ENCODE results near the gene CSPG5.

Gene CSPG5

GRCh38 chr3:47536967-47537366 is 41.7 kb downstream of the CSPG5 start:
- DNase-seq (ENCODE audit: low spot score), result no peak

- peak; percentile 42 for DNase-seq (ENCODE audit: low spot score)
Measured at GRCh38 chr3:47536221-47536891, 42.3 kb downstream of the CSPG5 start.

- DNase-seq (ENCODE audit: low spot score), result no peak
Measured at GRCh38 chr3:47533996-47534454, 44.6 kb downstream of the CSPG5 start.

GRCh38 chr3:47533481-47533880 is 45.2 kb downstream of the CSPG5 start:
- no peak for DNase-seq (ENCODE audit: low spot score)

- no peak for DNase-seq (ENCODE audit: low spot score)
Measured at GRCh38 chr3:47527952-47528725, 50.5 kb downstream of the CSPG5 start.

GRCh38 chr3:47525617-47526016 is 53.0 kb downstream of the CSPG5 start:
- no peak for DNase-seq (ENCODE audit: low spot score)

- DNase-seq (ENCODE audit: low spot score), result no peak
Measured at GRCh38 chr3:47523310-47524073, 55.2 kb downstream of the CSPG5 start.

- peak; percentile 86 for DNase-seq (ENCODE audit: low spot score)
Measured at GRCh38 chr3:47522082-47522987, 56.3 kb downstream of the CSPG5 start.

- DNase-seq (ENCODE audit: low spot score), result no peak
Measured at GRCh38 chr3:47520756-47521155, 57.9 kb downstream of the CSPG5 start.

- no peak for DNase-seq (ENCODE audit: low spot score)
Measured at GRCh38 chr3:47517937-47518336, 60.7 kb downstream of the CSPG5 start.

GRCh38 chr3:47515864-47516319 is 62.8 kb downstream of the CSPG5 start:
- DNase-seq (ENCODE audit: low spot score), result no peak

- no peak for DNase-seq (ENCODE audit: low spot score)
Measured at GRCh38 chr3:47515100-47515499, 63.6 kb downstream of the CSPG5 start.

- DNase-seq (ENCODE audit: low spot score), result peak; percentile 93
Measured at GRCh38 chr3:47513125-47513929, 65.3 kb downstream of the CSPG5 start, which contains the start of gene ELP6. TSS of gene ELP6 (minus strand) at chr3:47513712. CDS start at chr3:47513590, 122 bp downstream.

GRCh38 chr3:47512416-47513124 is 66.1 kb downstream of the CSPG5 start:
- DNase-seq (ENCODE audit: low spot score), result no peak
